ENCODE data around the gene CCDC73. TPM values are rescaled to one million over a fixed set of nuclear protein-coding genes. Genes with fewer than 3 reads are reported as not detected.
"Not testable (repeated sequence)": the region's sequence is repeated elsewhere in the genome, so short reads cannot be mapped to it uniquely, and the experiment has no call there.

CCDC73 gene
- total RNA-seq, 2 experiments from 2014 or later, result not detected

DNA sequence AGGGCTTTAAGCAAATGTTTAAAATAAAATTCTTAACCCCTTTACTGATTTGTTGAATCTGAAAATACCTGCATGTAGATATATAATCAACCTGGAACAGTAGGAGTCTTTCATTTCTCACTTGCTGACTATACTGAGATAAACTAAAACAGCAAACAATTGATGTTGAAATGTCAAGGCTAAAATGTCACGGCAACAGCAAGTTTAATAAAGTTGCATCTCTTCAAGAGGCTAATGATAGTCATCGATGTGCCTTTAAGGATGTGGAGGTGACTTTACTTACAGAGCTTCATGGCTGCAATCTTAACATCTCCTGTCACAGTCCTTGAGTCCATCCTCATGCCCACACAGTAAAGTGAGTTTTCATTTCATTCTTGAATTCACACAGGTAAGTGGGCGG is 31.7 kb upstream of the CCDC73 start:
- peaks cover 24% of the 10 kb centered on the region for H3K27me3 Mint-ChIP-seq
- H3K4me1 Mint-ChIP-seq, result peaks cover 14% of the 10 kb centered on the region

DNA sequence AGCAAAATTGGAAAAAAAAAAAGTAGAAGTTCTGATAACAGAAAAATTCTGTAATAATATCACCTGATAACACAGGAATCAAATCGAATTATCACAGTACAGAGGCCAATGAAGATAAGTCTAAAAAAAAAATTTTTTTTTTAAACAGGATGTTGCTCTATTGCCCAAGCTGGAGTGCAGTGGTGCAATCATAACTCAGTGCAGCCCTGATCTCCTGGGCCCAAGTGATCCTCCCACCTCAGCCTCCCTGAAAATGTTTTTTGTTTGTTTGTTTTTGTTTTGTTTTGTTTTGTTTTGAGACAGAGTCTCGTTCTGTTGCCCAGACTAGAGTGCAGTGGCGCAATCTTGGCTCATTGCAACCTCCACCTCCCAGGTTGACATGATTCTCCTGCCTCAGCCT is 29.2 kb upstream of the CCDC73 start:
- DNase-seq; H3K4me3 Mint-ChIP-seq; H3K27ac Mint-ChIP-seq; H3K36me3 Mint-ChIP-seq (ENCODE audit: low read depth); H3K9me3 Mint-ChIP-seq; POLR2A ChIA-PET; H3K4me1 Mint-ChIP-seq: not testable (repeated sequence)
- peaks cover 10% of the 10 kb centered on the region for H3K27me3 Mint-ChIP-seq
- CTCF ChIA-PET, result interaction anchor here (0.6 kb wide), 1 partner anchor 1591 kb away, joined by 3 read pairs; no protein-coding TSS in a partner anchor

More for the DNA sequence above, 31.7 kb upstream of the CCDC73 start:
- CTCF ChIA-PET, result interaction anchor here (0.6 kb wide), 1 partner anchor 16 kb away, joined by 3 read pairs; no protein-coding TSS in a partner anchor
- no peak overlapping the region for H3K4me3 Mint-ChIP-seq
- no peaks in the 10 kb centered on the region for H3K9me3 Mint-ChIP-seq
- no peak for DNase-seq
- H3K27ac Mint-ChIP-seq, result no peak overlapping the region
- POLR2A ChIA-PET, result no interaction called here
- H3K36me3 Mint-ChIP-seq (ENCODE audit: low read depth), result no peaks in the 10 kb centered on the region

DNA sequence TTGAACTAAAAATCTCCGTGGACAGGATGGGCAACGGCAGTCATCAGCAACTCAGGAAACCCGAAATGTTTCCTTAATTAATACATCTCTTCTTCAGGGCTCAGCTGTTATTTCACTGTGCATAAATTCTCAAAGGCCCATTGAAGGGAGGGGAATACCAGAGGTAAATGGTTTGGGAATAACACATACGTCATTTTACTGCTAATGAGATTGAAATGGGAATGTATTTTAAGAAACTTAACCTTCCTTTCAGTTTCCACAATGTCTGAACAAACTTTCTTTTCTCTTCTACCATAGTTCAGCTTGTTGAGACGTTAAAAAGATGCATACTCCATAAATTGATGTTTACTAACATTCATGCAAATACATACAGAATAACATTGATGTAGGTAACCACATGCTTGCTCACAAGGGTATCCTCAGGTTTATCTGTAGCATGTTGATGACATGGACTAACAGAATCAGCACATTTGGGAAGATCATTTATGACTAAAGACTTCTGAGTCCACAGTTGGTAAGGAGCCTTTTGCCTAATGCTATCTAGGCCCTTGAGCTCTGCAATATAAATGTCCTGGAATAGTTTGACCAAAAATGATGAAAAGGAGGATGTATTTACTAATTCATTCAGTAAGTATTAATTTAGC is 27.6 kb upstream of the CCDC73 start:
- H3K36me3 Mint-ChIP-seq (ENCODE audit: low read depth), result no peaks in the 10 kb centered on the region
- no peak overlapping the region for H3K27ac Mint-ChIP-seq
- CTCF ChIA-PET, result no interaction called here
- no peaks in the 10 kb centered on the region for H3K9me3 Mint-ChIP-seq
- no peak overlapping the region for H3K4me3 Mint-ChIP-seq
- no peak for DNase-seq
- POLR2A ChIA-PET, result no interaction called here
- peaks cover 6% of the 10 kb centered on the region for H3K27me3 Mint-ChIP-seq
- peaks cover 6% of the 10 kb centered on the region for H3K4me1 Mint-ChIP-seq

DNA sequence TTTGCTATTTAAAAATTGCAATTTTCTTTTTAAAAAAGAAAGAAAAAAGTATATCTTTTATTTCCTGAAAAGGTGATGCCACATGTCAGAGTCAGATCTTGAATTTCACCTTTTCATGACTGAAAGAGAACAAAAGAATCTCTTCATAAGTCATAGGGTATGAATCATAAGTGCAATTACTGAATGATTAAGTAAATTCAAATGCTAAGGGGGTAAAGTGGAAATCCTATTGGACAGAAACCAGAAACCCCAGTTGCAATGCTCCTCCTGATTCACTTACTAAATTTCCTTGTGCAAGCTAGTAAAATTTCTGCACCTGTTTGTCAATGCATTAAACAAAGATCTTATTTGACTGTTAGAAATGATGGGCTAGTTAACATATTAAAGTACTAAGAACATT is 27.1 kb upstream of the CCDC73 start:
- POLR2A ChIA-PET, result no interaction called here
- H3K4me1 Mint-ChIP-seq, result peaks cover 6% of the 10 kb centered on the region
- H3K27me3 Mint-ChIP-seq, result peaks cover 6% of the 10 kb centered on the region
- H3K27ac Mint-ChIP-seq, result no peak overlapping the region
- H3K9me3 Mint-ChIP-seq, result no peaks in the 10 kb centered on the region
- no peaks in the 10 kb centered on the region for H3K36me3 Mint-ChIP-seq (ENCODE audit: low read depth)
- CTCF ChIA-PET, result no interaction called here
- no peak for DNase-seq
- no peak overlapping the region for H3K4me3 Mint-ChIP-seq

DNA sequence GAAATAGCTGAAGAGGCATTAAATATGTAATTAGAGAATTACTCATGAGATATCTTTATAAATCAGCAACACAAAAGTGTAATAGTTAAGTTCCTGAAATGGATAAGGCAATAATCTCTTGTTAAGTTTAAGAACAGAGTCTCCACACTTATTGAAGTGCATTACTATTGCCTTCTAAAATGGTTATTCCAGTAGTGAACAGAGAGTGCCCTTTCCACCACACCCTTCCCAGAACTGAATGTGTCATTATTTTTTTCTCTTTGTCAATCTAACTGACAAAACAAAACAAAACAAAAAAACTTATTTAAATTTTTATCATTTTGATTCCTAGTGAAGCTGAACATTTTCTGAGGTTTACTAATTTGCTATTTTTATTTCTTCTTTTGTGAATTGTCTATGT is 26.0 kb upstream of the CCDC73 start:
- H3K4me1 Mint-ChIP-seq, result peaks cover 6% of the 10 kb centered on the region
- H3K27me3 Mint-ChIP-seq, result peaks cover 9% of the 10 kb centered on the region
- ChIA-PET CTCF (no interaction called here), POLR2A (no interaction called here)
- no peaks in the 10 kb centered on the region for H3K9me3 Mint-ChIP-seq
- no peak for DNase-seq
- no peak overlapping the region for H3K4me3 Mint-ChIP-seq
- H3K36me3 Mint-ChIP-seq (ENCODE audit: low read depth), result no peaks in the 10 kb centered on the region
- no peak overlapping the region for H3K27ac Mint-ChIP-seq

DNA sequence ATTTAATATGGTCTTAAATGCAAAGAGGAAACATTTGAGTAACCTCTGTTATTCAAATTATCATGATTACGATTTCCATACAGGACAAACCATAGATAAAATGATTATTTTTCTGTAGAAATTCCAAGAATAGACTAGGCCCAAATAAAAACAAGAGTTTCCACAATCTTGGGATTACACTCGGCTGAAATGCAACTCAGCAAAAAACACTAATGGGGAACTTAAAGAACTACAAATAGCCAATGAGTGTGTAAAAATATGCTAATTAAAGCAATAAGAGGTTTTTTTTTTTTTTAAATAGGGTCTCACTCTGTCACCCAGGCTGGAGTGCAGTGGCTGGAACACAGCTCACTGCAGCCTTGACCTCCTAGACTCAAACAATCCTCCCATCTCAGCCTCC is 24.7 kb upstream of the CCDC73 start:
- ChIA-PET CTCF (no interaction called here), POLR2A (no interaction called here)
- Mint-ChIP-seq H3K27ac (no peak overlapping the region), H3K9me3 (no peaks in the 10 kb centered on the region), H3K4me1 (peaks cover 6% of the 10 kb centered on the region), H3K27me3 (peaks cover 13% of the 10 kb centered on the region), H3K4me3 (no peak overlapping the region), H3K36me3 (ENCODE audit: low read depth) (no peaks in the 10 kb centered on the region)
- no peak for DNase-seq

DNA sequence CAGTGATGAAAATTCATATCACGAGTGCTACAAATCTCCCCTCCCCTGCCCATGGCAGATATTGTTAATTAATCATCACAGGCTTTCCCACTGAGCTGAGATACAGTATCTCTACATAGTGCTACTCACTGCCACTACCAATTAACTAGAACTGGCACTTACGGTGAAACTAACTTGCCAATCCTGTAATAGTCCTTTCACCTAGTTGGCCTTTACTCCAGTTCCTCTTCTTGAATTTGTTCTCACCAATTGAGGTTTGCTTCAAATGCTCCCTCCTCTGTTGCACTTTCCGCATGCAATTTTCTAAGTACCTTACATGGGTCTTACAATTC is 23.4 kb upstream of the CCDC73 start:
- Mint-ChIP-seq H3K27me3 (peaks cover 13% of the 10 kb centered on the region), H3K4me3 (no peak overlapping the region), H3K36me3 (ENCODE audit: low read depth) (no peaks in the 10 kb centered on the region), H3K4me1 (peaks cover 6% of the 10 kb centered on the region), H3K27ac (no peak overlapping the region), H3K9me3 (no peaks in the 10 kb centered on the region)
- DNase-seq, result no peak
- CTCF ChIA-PET, result interaction anchor here (0.6 kb wide), 1 partner anchor 470 kb away, joined by 3 read pairs; no protein-coding TSS in a partner anchor
- POLR2A ChIA-PET, result no interaction called here

DNA sequence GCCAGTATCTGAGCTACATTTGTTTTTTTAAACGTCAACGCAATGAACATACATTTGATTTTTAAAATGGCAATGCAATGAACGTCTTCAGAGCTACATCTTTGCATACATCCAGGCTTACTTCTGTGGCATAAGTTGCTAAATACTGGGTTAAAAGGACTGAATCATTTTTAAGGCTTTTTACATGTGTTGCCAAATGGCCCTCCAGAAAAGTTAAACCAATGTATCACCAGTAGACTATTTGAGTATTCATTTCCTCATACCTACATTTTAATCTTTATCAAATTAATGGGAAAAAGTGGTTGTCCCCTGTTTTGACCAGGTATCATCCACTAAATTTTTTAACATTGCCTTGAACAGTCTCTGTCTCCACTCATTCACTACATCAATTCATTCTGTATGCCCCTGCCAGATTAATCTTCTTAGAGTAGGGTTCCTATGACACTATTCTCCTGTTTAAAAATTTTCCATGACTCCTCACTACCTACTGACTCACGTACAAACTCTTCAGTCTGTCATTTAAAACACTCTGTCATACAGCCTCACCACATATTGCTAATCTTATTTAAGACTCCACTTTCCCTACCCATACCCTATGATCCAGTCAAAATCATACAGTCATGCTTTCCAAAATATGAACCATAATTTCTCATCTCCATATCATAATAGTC is 22.9 kb upstream of the CCDC73 start:
- peaks cover 6% of the 10 kb centered on the region for H3K4me1 Mint-ChIP-seq
- ChIA-PET POLR2A (no interaction called here), CTCF (no interaction called here)
- H3K9me3 Mint-ChIP-seq, result no peaks in the 10 kb centered on the region
- no peak for DNase-seq
- H3K4me3 Mint-ChIP-seq, result no peak overlapping the region
- H3K27me3 Mint-ChIP-seq, result peaks cover 13% of the 10 kb centered on the region
- H3K27ac Mint-ChIP-seq, result no peak overlapping the region
- no peaks in the 10 kb centered on the region for H3K36me3 Mint-ChIP-seq (ENCODE audit: low read depth)

DNA sequence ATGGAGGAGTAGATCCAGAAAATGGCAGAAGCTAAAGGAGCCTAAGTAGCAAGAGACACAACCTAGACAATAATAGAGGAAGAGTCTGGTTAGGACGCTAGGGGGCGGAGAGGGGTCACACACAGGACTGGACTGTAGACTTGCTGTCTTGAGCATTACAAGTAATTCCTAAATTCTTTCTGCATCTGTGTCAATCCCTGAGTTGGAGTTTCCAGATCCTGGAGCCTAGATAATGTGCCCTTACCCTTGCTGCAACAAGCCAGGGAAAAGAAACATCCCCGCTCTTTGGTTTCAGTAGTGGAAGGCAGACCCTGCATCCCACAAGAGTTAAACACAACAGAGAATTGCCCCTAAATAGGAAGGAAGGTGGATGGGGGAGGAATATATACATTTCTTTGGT is 14.9 kb upstream of the CCDC73 start:
- H3K9me3 Mint-ChIP-seq, result no peaks in the 10 kb centered on the region
- ChIA-PET CTCF (interaction anchor here (0.6 to 1.0 kb wide), 4 partner anchors 17 to 253 kb away, joined by 3 read pairs; no protein-coding TSS in a partner anchor), POLR2A (no interaction called here)
- no peaks in the 10 kb centered on the region for H3K4me1 Mint-ChIP-seq
- no peak overlapping the region for H3K27ac Mint-ChIP-seq
- no peak overlapping the region for H3K4me3 Mint-ChIP-seq
- no peaks in the 10 kb centered on the region for H3K36me3 Mint-ChIP-seq (ENCODE audit: low read depth)
- peaks cover 4% of the 10 kb centered on the region for H3K27me3 Mint-ChIP-seq
- peak; percentile 64 for DNase-seq

DNA sequence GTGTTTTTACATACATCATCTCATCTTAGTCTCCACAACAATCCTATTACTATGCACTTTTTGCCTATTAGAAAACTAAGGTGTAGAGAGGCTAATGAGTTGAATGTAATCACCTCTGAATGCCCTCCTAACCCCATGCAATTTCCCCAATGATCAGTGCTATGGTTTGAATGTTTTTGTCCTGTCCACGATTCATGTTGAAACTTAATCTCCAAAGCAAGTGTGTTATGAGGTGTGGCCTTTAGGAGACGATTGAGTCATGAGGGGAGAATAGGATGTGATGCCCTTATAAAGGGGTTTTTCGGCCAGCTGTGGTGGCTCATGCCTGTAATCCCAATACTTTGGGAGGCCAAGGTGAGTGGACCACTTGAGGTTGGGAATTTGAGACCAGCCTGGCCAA is 2.0 kb upstream of the CCDC73 start:
- CTCF ChIA-PET, result no interaction called here
- no peaks in the 10 kb centered on the region for H3K36me3 Mint-ChIP-seq (ENCODE audit: low read depth)
- H3K27me3 Mint-ChIP-seq, result peaks cover 10% of the 10 kb centered on the region
- POLR2A ChIA-PET, result no interaction called here
- H3K27ac Mint-ChIP-seq, result no peak overlapping the region
- no peak for DNase-seq
- H3K9me3 Mint-ChIP-seq, result no peaks in the 10 kb centered on the region
- H3K4me1 Mint-ChIP-seq, result peaks cover 4% of the 10 kb centered on the region
- no peak overlapping the region for H3K4me3 Mint-ChIP-seq

DNA sequence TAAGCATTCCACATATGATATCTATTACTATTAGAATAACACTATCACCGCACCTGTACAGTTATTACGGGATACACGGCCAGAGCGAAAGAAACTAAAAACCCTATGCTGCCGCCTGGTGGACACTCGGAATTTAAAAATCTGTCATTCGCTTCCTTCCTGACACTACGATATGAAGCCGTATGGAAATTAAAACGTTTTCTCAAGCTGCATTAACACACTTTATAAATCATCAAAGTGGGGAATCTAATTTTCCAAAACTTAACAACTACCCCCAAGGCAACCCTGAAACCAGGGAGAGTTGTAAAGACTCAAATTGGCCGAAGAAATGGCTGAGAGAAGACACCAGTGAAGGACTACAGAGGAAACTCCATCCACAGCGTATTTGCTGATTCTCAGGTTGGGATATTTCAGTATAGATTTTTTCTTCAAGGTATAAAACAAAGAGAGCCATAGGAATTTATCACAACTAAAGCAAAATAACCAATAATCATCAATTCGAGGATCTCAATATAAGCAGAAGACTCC is 1.4 kb downstream of the CCDC73 start:
- no peaks in the 10 kb centered on the region for H3K36me3 Mint-ChIP-seq (ENCODE audit: low read depth)
- no peak overlapping the region for H3K27ac Mint-ChIP-seq
- H3K27me3 Mint-ChIP-seq, result peaks cover 23% of the 10 kb centered on the region
- H3K9me3 Mint-ChIP-seq, result no peaks in the 10 kb centered on the region
- H3K4me1 Mint-ChIP-seq, result peaks cover 4% of the 10 kb centered on the region
- POLR2A ChIA-PET, result no interaction called here
- no peak overlapping the region for H3K4me3 Mint-ChIP-seq
- peak; percentile 70 for DNase-seq
- CTCF ChIA-PET, result no interaction called here

DNA sequence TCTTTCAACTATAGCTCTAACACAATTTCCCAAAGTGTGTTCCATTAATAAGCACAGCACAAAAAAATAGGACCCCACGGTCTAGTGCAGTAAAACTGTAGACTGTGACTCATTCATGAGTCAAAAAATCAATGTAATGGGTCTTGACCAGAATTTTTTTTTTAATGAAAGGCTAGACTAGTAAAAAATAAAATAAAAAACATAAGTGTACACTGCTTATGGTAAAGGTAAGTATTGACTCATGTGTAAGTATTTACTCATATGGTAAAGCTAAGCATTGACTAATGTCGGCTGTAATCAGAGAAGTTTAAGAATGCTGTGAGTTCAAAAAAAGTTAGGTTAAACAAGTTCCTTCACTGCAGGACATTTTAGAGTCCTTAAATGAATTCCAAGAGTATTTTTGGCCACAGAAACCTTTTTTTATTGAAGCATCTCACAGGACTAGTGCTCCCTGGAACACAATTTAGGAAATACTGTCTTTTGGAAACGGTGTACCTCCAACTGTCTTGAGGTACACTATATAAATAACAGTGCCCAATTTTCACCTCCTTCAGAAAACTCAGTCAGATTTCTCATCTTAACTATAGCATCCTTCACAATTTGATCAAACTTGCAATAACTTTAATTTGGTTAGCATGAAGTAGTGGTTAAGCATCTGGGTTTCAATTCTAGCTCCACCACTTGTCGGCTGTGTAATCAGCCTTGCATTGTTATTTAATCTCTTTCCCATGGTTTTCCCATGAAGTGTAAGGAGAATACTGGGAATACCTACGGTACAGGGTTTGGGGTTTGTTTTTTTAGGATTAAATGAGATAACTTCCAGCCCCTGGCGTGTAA is 2.1 kb downstream of the CCDC73 start:
- no peak for DNase-seq
- ChIA-PET POLR2A (no interaction called here), CTCF (no interaction called here)
- Mint-ChIP-seq H3K9me3 (no peaks in the 10 kb centered on the region), H3K4me3 (no peak overlapping the region), H3K27me3 (peaks cover 26% of the 10 kb centered on the region), H3K4me1 (peaks cover 4% of the 10 kb centered on the region), H3K27ac (no peak overlapping the region), H3K36me3 (ENCODE audit: low read depth) (no peaks in the 10 kb centered on the region)

DNA sequence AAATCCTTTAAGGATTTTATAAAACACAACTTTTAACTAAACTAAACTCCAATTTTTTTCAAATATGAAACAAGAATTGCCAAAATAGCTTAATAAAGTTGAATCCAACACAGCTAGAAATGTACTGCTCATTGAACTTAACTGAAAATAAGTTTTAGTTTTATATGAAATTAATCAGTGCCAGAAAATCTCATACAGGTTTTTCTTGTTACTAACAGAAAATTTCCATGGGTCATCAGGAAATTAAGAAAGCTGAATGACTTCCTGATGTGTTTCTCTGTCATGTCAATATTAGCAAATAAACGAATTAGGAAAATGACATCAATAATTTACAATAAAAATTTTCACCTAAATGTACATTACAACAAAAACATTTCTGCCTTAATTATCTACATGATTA is 3.5 kb downstream of the CCDC73 start:
- Mint-ChIP-seq H3K27me3 (peaks cover 26% of the 10 kb centered on the region), H3K4me3 (no peak overlapping the region), H3K36me3 (ENCODE audit: low read depth) (no peaks in the 10 kb centered on the region), H3K4me1 (peaks cover 4% of the 10 kb centered on the region), H3K27ac (no peak overlapping the region), H3K9me3 (no peaks in the 10 kb centered on the region)
- ChIA-PET CTCF (no interaction called here), POLR2A (no interaction called here)
- DNase-seq, result no peak
